Testis (tissue), 3 donors: Measurements from ENCODE around the gene TAS1R1. TPM values are rescaled to one million over a fixed set of nuclear protein-coding genes. Genes with fewer than 3 reads are reported as not detected.
A peak's percentile ranks its signal among the peaks of the same experiment; 100 is the strongest.

Experiments used
- DNase-seq: peaks from one replicate; pipeline ENCODE4 v3.0.0-alpha.2; 2019
- H3K27ac ChIP-seq, 2 donors: fragments of 200-600 bp; sonication (generic); one replicate each; pipeline ENCODE4 v1.5.1; 2019
- H3K27me3 ChIP-seq: fragments of 200-600 bp; sonication (generic); one replicate; pipeline ENCODE4 v1.5.1; 2019
- H3K36me3 ChIP-seq: fragments of 200-600 bp; sonication (generic); one replicate; pipeline ENCODE4 v1.5.1; 2017; ENCODE audit warnings: low read depth; ENCODE audit errors: missing control alignments
- H3K4me1 ChIP-seq: fragments of 200-600 bp; sonication (generic); one replicate; pipeline ENCODE4 v1.5.1; 2019
- H3K4me3 ChIP-seq, 2 donors: fragments of 200-600 bp; sonication (generic); one replicate each; pipeline ENCODE4 v1.5.1; 2017 to 2019
- H3K9me3 ChIP-seq: fragments of 200-600 bp; sonication (generic); one replicate; pipeline ENCODE4 v1.5.1; 2017
- POLR2A ChIP-seq: fragments of 450-650 bp; IDR thresholded peaks from one replicate; pipeline ENCODE4 v1.6.1; 2017; ENCODE audit warnings: antibody characterized with exemption, mild to moderate bottlenecking, moderate library complexity
- WGBS, 2 donors: methylation state at CpG; one replicate each; pipeline ENCODE4 v1.1.5; 2018; 5-methylcytosine and 5-hydroxymethylcytosine counted together
- intact Hi-C: fragments of 100-400 bp; cut with DNase I; formaldehyde crosslinking; loops from one replicate; pipeline ENCODE4 v1.15.1; 2023; ENCODE audit warnings: low total_unique reads
- polyA plus RNA-seq: library from polyadenylated mRNA; stranded (reverse); fragments of 350-450 nt; fragmentation: Illumina TruSeq; extraction: RNeasy Lipid Tissue Mini Kit (QIAGEN cat#74804); gene quantifications from one replicate; pipeline ENCODE4 v1.2.3, GENCODE V29; 2014; ENCODE audit warnings: low read depth, low replicate concordance; ENCODE audit not compliant: insufficient read depth
- total RNA-seq, 2 donors: library from RNA; depleted of rRNA; stranded (reverse); fragments of >200 nt; gene quantifications; one replicate each; pipeline ENCODE4 v1.2.3, GENCODE V29; 2016
- TF ChIP-seq, protein P1 (sequence below), 3 experiments: fragments of 450-650 bp in 2 of 3; fragments of 200-600 bp in 1 of 3; sonication (generic) in 1 of 3; IDR thresholded peaks; one replicate each; pipeline ENCODE4 v1.5.1; 2016 to 2019; ENCODE audit warnings: antibody characterized with exemption in 3 of 3, mild to moderate bottlenecking in 2 of 3, moderate library complexity in 1 of 3

TAS1R1 gene
- total and polyA plus RNA-seq, 3 donors from 2014 or later: 5.1 to 5.6 (median 5.3) TPM

DNA sequence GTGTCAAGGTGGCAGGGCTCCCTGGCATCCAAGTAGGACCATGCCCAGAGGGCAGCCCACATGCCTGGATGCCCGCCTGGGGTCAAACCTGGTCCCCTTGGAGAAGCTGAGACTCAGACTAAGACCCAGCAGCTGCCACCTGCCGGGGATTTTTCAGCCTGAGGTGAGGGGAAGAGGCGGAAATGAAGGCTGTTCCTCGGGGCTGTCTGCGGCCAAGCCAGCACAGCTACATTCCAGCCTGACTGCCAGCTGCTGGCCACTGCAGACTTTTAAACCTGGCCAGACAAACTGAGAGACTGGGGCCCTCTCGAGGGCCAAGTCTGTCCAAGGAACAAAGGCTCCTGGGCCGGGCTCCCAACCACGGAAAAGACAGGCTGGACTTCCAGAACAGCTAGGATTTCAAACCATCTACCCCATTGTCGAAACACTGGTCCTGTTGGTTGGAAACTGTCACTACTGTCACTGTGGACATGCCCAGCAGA lies 41.7 kb upstream of the TAS1R1 start:
- Histone ChIP-seq H3K36me3 (no peaks in the 10 kb centered on the region), H3K27ac (no peak overlapping the region), H3K4me1 (no peaks in the 10 kb centered on the region), H3K4me3 (no peak overlapping the region), H3K27me3 (no peaks in the 10 kb centered on the region), H3K9me3 (no peaks in the 10 kb centered on the region)
- TF ChIP-seq, protein P1, sequence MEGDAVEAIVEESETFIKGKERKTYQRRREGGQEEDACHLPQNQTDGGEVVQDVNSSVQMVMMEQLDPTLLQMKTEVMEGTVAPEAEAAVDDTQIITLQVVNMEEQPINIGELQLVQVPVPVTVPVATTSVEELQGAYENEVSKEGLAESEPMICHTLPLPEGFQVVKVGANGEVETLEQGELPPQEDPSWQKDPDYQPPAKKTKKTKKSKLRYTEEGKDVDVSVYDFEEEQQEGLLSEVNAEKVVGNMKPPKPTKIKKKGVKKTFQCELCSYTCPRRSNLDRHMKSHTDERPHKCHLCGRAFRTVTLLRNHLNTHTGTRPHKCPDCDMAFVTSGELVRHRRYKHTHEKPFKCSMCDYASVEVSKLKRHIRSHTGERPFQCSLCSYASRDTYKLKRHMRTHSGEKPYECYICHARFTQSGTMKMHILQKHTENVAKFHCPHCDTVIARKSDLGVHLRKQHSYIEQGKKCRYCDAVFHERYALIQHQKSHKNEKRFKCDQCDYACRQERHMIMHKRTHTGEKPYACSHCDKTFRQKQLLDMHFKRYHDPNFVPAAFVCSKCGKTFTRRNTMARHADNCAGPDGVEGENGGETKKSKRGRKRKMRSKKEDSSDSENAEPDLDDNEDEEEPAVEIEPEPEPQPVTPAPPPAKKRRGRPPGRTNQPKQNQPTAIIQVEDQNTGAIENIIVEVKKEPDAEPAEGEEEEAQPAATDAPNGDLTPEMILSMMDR (IDR thresholded peaks at IDR 0.05): no peak
- no peak for TF ChIP-seq POLR2A
- intact Hi-C loops: no loop called here
- DNase-seq: no peak
- 67 to 81% methylated on average over 8 to 9 of the region's 9 CpGs for WGBS, 2 donors

DNA sequence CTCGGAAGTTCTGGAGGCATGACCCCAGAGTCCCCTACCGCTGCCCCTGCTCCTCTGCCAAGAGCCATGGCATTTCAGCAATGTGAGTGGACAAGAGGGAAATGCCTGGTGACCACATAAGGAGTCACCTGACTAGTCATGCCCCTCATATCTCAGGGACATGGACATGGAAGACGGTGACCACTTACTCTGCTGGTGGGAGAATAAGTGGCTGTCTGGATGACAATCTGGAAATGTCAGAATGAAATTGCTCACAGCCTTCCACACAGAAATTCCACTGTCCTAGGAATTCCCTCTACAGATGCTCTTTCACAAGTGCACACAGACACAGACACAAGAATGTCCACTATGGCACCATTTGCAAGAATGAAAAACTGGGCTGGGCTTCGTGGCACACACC lies 39.3 kb upstream of the TAS1R1 start:
- WGBS, 2 donors: 97 to 99% methylated on average over 4 of the region's 4 CpGs
- no peak overlapping the region for H3K4me3 ChIP-seq
- intact Hi-C loops: no loop called here
- H3K9me3 ChIP-seq: no peaks in the 10 kb centered on the region
- no peak for DNase-seq
- H3K36me3 ChIP-seq: no peaks in the 10 kb centered on the region
- no peaks in the 10 kb centered on the region for H3K27me3 ChIP-seq
- TF ChIP-seq, protein P1 (IDR thresholded peaks at IDR 0.05): no peak
- no peak for TF ChIP-seq POLR2A
- H3K4me1 ChIP-seq: peaks cover 11% of the 10 kb centered on the region
- H3K27ac ChIP-seq: no peak overlapping the region

DNA sequence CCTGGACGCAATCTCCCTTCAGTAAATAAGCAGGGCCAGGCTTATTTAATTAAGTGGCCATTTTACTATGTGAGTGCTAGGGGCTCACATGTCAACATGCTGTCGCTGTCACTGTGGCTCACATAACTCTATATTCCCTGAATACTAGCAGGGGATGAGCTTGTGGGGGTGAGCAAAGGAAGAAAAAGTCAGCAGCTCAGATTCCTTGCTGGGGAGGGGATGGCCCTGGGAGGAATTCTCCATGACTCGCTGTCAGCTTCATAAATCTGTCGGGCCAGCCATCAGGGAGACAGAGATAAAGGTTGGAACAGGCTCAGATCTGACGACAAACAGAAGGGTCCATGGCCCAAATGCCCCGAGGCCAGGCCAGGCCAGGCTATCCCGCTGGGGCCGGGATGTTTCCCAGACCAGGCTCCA lies 37.7 kb upstream of the TAS1R1 start:
- TF ChIP-seq, protein P1 (IDR thresholded peaks at IDR 0.05): no peak
- no peak for TF ChIP-seq POLR2A
- 69 to 72% methylated on average over 8 of the region's 8 CpGs for WGBS, 2 donors
- Histone ChIP-seq H3K9me3 (no peaks in the 10 kb centered on the region), H3K27me3 (no peaks in the 10 kb centered on the region), H3K4me1 (peaks cover 11% of the 10 kb centered on the region), H3K36me3 (no peaks in the 10 kb centered on the region), H3K27ac (no peak overlapping the region), H3K4me3 (no peak overlapping the region)
- intact Hi-C loops: no loop called here
- no peak for DNase-seq

DNA sequence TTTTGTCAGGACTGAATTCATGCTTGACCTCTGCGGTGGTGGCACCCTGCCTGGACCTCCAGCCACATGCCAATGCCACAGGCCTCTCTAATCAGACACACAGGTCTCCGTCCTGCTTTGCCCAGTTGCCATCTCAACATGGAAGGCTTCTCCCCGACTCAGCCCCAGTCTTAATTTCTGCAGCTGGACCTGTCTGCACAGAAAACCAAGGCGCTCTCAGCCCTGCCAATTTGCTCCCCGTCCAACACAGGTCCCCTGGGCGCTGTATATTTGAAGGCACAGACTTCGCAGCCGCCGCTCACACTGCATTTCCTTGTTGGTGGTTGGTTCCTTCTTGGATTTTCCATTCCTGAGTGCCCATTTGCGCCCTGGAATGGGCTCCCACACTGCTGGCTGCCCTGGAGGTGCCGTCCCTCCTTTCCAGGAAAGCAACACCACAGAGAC lies 35.6 kb upstream of the TAS1R1 start:
- Histone ChIP-seq H3K9me3 (no peaks in the 10 kb centered on the region), H3K4me3 (no peak overlapping the region), H3K27ac (no peak overlapping the region), H3K27me3 (no peaks in the 10 kb centered on the region), H3K4me1 (peaks cover 11% of the 10 kb centered on the region), H3K36me3 (no peaks in the 10 kb centered on the region)
- WGBS, 2 donors: 58 to 61% methylated on average over 11 of the region's 11 CpGs
- intact Hi-C loops: no loop called here
- DNase-seq: peak; percentile 56
- no peak for TF ChIP-seq POLR2A
- TF ChIP-seq, protein P1 (IDR thresholded peaks at IDR 0.05): no peak

DNA sequence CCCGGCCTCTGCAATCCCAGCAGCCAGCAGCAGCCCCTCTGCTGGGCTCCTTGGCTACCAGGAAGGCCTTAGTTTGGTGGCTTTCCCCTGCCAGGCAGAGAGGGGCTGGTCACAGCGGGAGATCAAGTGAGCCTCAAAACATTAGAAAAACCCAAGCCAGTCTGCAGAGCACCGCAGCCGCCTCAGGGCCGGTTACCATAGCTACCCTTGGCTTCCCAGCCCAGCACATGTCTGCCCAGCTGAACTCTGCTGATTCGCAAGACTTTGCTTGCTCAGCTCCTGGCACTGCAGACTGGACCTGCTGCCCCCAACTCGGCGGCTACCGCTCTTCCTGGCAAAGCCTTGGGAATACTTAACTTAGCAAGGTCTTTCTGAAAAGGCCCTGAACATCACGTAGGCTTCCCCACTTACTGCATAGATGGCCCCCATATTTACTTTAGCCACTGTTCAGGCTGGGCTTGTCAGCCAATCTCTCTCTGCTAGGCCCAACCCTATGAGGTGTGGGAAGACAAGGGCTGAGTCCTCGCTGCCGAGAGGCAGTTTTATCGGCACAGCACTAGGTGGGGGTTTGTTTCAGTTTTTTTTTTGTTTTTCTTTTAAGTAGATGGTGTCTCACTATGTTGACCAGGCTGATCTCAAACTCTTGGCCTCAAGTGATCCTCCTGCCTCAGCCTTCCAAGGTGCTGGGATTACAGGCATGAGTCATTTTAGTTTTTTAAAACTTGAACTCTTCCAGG lies 35.0 kb upstream of the TAS1R1 start:
- Histone ChIP-seq H3K27me3 (no peaks in the 10 kb centered on the region), H3K36me3 (no peaks in the 10 kb centered on the region), H3K4me3 (no peak overlapping the region), H3K27ac (no peak overlapping the region), H3K4me1 (peaks cover 11% of the 10 kb centered on the region), H3K9me3 (no peaks in the 10 kb centered on the region)
- WGBS, 2 donors: 33 to 41% methylated on average over 12 to 13 of the region's 13 CpGs
- intact Hi-C loops: no loop called here
- TF ChIP-seq, protein P1 (IDR thresholded peaks at IDR 0.05): no peak
- TF ChIP-seq POLR2A: no peak
- peak; percentile 72 for DNase-seq
